AG04449 (cell line): Measurements from ENCODE around the gene ITGA11.
A peak's percentile ranks its signal among the peaks of the same experiment; 100 is the strongest.

Source experiments
- CTCF ChIA-PET: fragments of 350-600 bp; formaldehyde crosslinking; extraction: SDS; loops from one replicate; lab custom pipeline; 2021; ENCODE audit warnings: antibody characterized with exemption; lab: Yijun Ruan, JAX
- POLR2A ChIA-PET: fragments of 400-600, 350-600 bp; formaldehyde crosslinking; extraction: SDS; loops from one replicate; lab custom pipeline; 2020; ENCODE audit warnings: antibody characterized with exemption, inconsistent platforms; lab: Yijun Ruan, JAX
- DNase-seq: peaks from one replicate; pipeline ENCODE4 v3.0.0-alpha.2; 2010; ENCODE audit warnings: low read depth, low spot score
- H3K4me3 ChIP-seq: 2 replicates; pipeline ENCODE4 v1.5.1; 2011; ENCODE audit warnings: low read depth, mild to moderate bottlenecking, control low read depth, low read length
- TF ChIP-seq, protein P1 (sequence below): IDR thresholded peaks from one replicate; pipeline ENCODE4 v1.5.1; 2011; ENCODE audit warnings: mild to moderate bottlenecking, moderate library complexity, low read length, control low read depth, inconsistent platforms; ENCODE audit not compliant: insufficient read depth; ENCODE audit errors: missing control alignments

ITGA11 gene

DNA sequence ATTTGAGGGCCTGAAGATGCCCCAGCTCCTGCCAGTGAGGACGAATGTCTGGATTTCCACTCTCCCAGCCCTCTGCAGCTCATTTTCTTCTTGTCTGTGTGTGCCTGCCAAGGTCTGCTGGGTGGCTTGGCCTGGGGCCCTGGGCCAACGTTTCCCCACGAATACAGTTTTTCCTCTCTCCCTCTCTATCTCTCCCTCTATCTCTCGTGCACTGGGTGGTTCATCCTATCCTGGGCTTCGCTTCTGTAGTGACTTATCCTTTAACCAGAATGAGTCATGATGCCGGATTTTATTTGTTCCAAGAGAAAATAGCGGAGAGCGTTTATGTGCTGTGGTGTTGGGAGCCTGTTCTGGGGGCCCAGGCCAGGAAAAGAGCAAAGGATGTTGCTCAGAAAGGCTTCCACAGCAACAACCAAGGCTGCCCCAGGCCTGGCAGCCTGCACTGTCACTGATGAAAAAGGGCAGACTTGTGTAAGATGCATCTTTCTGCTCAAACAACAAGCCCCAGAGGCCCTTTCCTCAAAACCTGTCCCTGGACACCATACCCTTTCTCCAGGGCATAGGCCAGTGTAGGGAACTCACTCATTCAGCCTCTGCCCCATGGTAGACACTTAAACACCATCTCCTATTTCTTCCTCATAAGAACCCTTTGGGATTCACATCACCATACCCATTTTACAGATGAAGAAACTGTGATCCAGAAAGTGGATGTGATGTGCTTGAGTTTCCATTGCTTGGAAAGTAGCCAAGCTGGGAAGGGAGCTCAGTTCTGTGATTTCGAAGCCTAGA lies 47.3 kb downstream of the ITGA11 start:
- no peak overlapping the region for H3K4me3 ChIP-seq
- CTCF ChIA-PET: interaction anchor here (0.7 to 2.1 kb wide), 13 partner anchors 9 to 165 kb away, joined by 3 to 11 read pairs (median 5); no protein-coding TSS in a partner anchor
- POLR2A ChIA-PET: interaction anchor here (0.6 to 1.0 kb wide), 2 partner anchors 30 to 32 kb away, joined by 3 to 4 read pairs; no protein-coding TSS in a partner anchor
- TF ChIP-seq, protein P1, sequence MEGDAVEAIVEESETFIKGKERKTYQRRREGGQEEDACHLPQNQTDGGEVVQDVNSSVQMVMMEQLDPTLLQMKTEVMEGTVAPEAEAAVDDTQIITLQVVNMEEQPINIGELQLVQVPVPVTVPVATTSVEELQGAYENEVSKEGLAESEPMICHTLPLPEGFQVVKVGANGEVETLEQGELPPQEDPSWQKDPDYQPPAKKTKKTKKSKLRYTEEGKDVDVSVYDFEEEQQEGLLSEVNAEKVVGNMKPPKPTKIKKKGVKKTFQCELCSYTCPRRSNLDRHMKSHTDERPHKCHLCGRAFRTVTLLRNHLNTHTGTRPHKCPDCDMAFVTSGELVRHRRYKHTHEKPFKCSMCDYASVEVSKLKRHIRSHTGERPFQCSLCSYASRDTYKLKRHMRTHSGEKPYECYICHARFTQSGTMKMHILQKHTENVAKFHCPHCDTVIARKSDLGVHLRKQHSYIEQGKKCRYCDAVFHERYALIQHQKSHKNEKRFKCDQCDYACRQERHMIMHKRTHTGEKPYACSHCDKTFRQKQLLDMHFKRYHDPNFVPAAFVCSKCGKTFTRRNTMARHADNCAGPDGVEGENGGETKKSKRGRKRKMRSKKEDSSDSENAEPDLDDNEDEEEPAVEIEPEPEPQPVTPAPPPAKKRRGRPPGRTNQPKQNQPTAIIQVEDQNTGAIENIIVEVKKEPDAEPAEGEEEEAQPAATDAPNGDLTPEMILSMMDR: no peak
- DNase-seq: peak; percentile 76

DNA sequence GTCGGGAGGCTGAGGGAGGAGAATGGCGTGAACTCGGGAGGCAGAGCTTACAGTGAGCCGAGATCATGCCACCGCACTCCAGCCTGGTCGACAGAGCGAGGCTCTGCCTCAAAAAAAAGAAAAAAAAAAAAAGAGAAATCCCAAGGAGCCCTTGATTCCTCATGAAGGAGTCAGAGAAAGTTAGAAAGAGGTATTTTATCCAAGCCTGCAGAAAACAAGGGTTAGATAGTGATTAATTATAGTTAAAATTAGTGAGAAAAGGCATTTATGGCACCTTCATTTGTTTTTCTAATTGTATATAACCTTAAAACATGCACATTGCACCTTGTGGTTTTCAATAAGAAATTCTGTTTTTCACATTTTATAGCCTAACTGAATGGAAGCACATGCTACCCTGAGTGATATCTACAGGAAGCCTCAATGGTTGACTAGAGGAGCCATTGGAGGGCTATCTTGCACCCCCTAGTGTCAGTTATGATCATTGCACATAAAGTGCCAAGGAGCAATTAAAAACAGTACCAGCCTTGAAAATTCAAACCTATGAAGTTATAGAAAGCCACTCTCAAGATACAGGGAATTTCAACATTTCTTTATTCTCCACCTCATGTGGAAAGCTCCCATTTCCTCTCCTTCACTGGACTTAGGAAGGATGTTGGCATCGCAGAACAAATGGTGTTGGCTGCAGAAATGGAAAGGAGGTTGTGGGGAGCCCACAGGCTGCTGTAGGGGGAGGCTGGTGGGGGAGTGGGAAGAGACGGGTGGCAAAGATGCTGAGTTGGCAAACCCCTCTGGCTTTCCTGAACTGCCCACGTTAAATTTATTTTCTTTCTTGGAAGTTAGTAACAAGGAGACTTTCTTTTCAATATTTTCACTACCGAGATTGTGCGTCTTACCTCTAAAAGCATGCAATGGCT lies 48.5 kb downstream of the ITGA11 start:
- DNase-seq: no peak
- H3K4me3 ChIP-seq: no peak overlapping the region
- ChIA-PET CTCF (interaction anchor here (0.7 to 2.1 kb wide), 16 partner anchors 10 to 290 kb away, joined by 3 to 11 read pairs (median 4); no protein-coding TSS in a partner anchor), POLR2A (interaction anchor here (1.0 kb wide), 1 partner anchor 32 kb away, joined by 3 read pairs; no protein-coding TSS in a partner anchor)
- TF ChIP-seq, protein P1: peak; percentile 50

DNA sequence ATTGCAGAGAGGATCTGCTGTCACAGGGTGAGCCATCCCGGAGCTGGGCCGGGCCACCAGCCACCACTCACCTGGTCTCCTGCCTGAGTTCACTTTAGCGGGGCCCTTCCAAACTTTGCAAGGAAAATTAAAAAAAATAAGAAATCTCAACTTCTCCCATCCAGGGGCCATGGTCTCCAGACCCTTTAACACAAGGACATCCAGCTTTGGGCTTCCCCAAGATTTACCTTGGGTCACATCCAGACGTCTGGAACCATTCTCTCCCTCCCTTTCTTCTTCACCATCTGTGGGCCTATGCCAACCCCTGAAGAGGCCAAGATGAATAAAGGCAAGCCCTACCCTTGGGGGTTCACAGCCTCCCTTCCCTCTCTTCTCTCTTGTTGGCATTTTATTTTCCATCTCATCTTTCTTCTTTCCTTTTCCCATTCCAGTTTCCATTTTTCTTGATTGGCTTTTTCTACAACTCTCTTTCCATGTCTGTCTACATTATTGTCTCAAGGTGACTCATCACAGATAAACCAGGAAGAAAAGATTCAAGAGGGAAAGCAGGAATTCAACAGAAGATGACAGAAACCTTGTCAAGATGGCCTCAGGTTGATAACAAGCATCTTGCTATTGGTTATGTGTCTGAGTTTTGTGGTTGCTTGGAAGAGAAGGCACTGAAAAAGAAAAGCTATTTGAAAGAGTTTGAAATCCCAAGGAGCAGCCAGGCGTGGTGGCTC lies 49.5 kb downstream of the ITGA11 start:
- ChIA-PET CTCF (interaction anchor here (1.0 to 2.1 kb wide), 6 partner anchors 29 to 291 kb away, joined by 3 to 9 read pairs (median 3); no protein-coding TSS in a partner anchor), POLR2A (no interaction called here)
- no peak for DNase-seq
- H3K4me3 ChIP-seq: no peak overlapping the region
- TF ChIP-seq, protein P1: no peak

DNA sequence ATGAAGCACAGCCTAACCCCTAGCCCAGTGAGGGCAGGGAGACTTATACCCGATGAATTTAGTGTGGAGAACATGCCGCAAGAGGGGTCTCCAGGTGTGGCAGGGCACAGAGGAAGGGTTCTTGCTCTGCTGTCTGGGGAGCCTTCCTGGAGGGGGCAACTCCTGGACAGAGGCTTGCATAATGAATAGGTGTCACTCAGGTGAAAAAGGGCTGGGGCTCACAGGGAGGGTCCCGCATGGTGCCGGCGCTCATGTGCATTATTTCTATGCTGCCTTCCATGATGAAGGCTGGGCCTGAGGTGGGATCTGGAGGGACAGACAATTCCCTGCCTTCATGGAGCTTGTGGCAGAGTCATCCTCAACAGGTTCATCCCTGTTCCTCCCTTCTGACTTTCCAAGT lies 51.5 kb downstream of the ITGA11 start:
- TF ChIP-seq, protein P1: no peak
- ChIA-PET POLR2A (no interaction called here), CTCF (no interaction called here)
- DNase-seq: no peak
- no peak overlapping the region for H3K4me3 ChIP-seq

DNA sequence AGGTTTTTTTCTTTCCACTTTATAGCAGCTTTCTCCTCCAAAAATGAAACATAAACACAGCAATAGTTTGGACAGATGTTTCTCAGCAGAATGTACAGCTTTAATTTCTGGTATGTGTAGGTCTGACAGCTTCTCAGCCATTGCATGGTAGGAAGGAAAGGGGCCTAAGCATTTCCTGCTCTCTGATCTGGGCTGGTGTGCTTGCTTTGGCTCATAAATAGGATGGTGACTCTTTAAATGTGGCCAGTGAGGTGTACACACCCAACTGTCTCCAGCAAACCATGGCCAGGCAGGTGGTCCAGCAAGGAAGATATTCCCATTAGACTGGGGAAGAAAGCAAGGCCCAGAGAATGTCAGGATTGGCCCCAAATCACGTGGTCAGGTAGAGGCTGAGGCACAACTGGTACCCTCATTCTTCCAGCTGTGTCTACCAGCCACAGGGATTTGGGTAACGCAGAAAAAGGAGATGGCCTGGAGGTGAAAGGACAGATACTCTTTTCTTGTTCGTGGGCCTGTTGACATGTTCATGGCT lies 52.1 kb downstream of the ITGA11 start:
- no peak overlapping the region for H3K4me3 ChIP-seq
- DNase-seq: no peak
- TF ChIP-seq, protein P1: no peak
- POLR2A ChIA-PET: interaction anchor here (0.6 to 0.7 kb wide), 3 partner anchors 24 to 100 kb away, joined by 3 read pairs; no protein-coding TSS in a partner anchor
- CTCF ChIA-PET: no interaction called here
